H1 (cell line): ENCODE results near the gene IL36G.

Experiments used
- BCL11A ChIP-seq, 2 experiments: IDR thresholded peaks; one replicate each; pipeline ENCODE4 v1.6.1; 2011; ENCODE audit warnings: low read depth in 2 of 2, low read length in 2 of 2, mild to moderate bottlenecking in 2 of 2
- CEBPB ChIP-seq: IDR thresholded peaks from 2 replicates; pipeline ENCODE4 v1.6.1; 2012; ENCODE audit warnings: low read depth, low read length
- CHD2 ChIP-seq: IDR thresholded peaks from 2 replicates; pipeline ENCODE4 v1.6.1; 2012; ENCODE audit warnings: low read length, improper control_type of control experiment
- GABPA ChIP-seq: IDR thresholded peaks from 2 replicates; pipeline ENCODE4 v1.6.1; 2011; ENCODE audit warnings: mild to moderate bottlenecking, low read length, moderate library complexity, borderline replicate concordance; ENCODE audit not compliant: insufficient read depth
- NRF1 ChIP-seq: IDR thresholded peaks from 2 replicates; pipeline ENCODE4 v1.6.1; 2011; ENCODE audit warnings: mild to moderate bottlenecking, low read depth, low read length, improper control_type of control experiment
- POLR2A ChIP-seq, 2 experiments: IDR thresholded peaks; 1 replicate in 1 of 2; 2 replicates in 1 of 2; pipeline ENCODE4 v1.6.1; 2011; ENCODE audit warnings: low read depth in 2 of 2, low read length in 2 of 2, mild to moderate bottlenecking in 2 of 2; ENCODE audit errors: control extremely low read depth in 1 of 2
- POLR2AphosphoS5 ChIP-seq: IDR thresholded peaks from 2 replicates; pipeline ENCODE4 v1.6.1; 2011; ENCODE audit warnings: low read depth, low read length
- RNF2 ChIP-seq: fragments of 200-900, 300-1000 bp; sonication (generic); IDR thresholded peaks from 2 replicates; pipeline ENCODE4 v1.7.1; 2016; ENCODE audit warnings: borderline replicate concordance, low read depth, mild to moderate bottlenecking, antibody characterized with exemption, low read length; ENCODE audit not compliant: poor library complexity, severe bottlenecking; ENCODE audit errors: missing control alignments
- RXRA ChIP-seq: IDR thresholded peaks from 2 replicates; pipeline ENCODE4 v1.6.1; 2011; ENCODE audit warnings: low read depth, mild to moderate bottlenecking, low read length, moderate library complexity; ENCODE audit not compliant: insufficient read depth
- SP2 ChIP-seq: IDR thresholded peaks from 2 replicates; pipeline ENCODE4 v1.6.1; 2012; ENCODE audit warnings: mild to moderate bottlenecking, low read length, inconsistent platforms
- TAF1 ChIP-seq: IDR thresholded peaks from 2 replicates; pipeline ENCODE4 v1.6.1; 2011; ENCODE audit warnings: mild to moderate bottlenecking, low read depth, low read length
- YY1 ChIP-seq: IDR thresholded peaks from 2 replicates; pipeline ENCODE4 v1.6.1; 2011; ENCODE audit warnings: low read depth, mild to moderate bottlenecking, low read length
- TF ChIP-seq, protein P1 (sequence below), 3 experiments: IDR thresholded peaks; 1 replicate in 2 of 3; 2 replicates in 1 of 3; pipeline versions ENCODE4 v1.5.1 to v1.6.1; 2011; ENCODE audit warnings: low read length in 3 of 3, mild to moderate bottlenecking in 3 of 3, inconsistent platforms in 2 of 3, low read depth in 1 of 3, moderate library complexity in 1 of 3; ENCODE audit not compliant: insufficient read depth in 1 of 3; ENCODE audit errors: control extremely low read depth in 1 of 3
- TF ChIP-seq, protein P2 (sequence below): IDR thresholded peaks from 2 replicates; pipeline ENCODE4 v1.6.1; 2012; ENCODE audit warnings: inconsistent platforms

DNA sequence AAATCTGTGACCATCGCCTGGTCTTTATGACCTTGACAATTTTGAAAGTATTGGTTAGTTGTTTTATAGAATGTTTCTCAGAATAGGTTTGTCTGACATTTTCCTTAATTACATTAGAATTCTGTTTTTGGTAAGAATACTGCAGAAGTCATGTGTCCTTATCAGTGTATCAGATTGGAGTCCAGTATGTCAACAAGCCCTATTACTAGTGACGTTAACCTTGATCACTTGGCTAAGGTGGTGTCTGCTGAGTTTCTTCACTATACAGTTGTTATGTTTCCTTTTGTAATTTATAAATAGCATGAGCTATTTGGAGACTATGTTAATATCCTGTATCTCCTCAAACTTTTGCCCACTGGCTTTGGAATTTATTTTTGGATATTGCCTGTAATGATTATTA is 10.8 kb upstream of the IL36G start:
- TF ChIP-seq YY1 (no peak), CEBPB (no peak), NRF1 (no peak), TAF1 (no peak), POLR2A (IDR thresholded peaks at IDR 0.05; ENCODE audit: control extremely low read depth in 1 of 2, low read depth in 2 of 2, low read length in 2 of 2) (no peak), GABPA (no peak), SP2 (no peak), POLR2AphosphoS5 (no peak), RXRA (no peak), BCL11A (IDR thresholded peaks at IDR 0.05; ENCODE audit: low read depth in 2 of 2, low read length in 2 of 2) (no peak), CHD2 (no peak), RNF2 (no peak)
- TF ChIP-seq, protein P1, sequence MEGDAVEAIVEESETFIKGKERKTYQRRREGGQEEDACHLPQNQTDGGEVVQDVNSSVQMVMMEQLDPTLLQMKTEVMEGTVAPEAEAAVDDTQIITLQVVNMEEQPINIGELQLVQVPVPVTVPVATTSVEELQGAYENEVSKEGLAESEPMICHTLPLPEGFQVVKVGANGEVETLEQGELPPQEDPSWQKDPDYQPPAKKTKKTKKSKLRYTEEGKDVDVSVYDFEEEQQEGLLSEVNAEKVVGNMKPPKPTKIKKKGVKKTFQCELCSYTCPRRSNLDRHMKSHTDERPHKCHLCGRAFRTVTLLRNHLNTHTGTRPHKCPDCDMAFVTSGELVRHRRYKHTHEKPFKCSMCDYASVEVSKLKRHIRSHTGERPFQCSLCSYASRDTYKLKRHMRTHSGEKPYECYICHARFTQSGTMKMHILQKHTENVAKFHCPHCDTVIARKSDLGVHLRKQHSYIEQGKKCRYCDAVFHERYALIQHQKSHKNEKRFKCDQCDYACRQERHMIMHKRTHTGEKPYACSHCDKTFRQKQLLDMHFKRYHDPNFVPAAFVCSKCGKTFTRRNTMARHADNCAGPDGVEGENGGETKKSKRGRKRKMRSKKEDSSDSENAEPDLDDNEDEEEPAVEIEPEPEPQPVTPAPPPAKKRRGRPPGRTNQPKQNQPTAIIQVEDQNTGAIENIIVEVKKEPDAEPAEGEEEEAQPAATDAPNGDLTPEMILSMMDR (IDR thresholded peaks at IDR 0.05; ENCODE audit: control extremely low read depth in 1 of 3, insufficient read depth in 1 of 3, low read depth in 1 of 3, low read length in 3 of 3) = no peak
- TF ChIP-seq, protein P2, sequence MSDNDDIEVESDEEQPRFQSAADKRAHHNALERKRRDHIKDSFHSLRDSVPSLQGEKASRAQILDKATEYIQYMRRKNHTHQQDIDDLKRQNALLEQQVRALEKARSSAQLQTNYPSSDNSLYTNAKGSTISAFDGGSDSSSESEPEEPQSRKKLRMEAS = no peak
